ENCODE results near the gene ROBO3.

Gene ROBO3

DNA sequence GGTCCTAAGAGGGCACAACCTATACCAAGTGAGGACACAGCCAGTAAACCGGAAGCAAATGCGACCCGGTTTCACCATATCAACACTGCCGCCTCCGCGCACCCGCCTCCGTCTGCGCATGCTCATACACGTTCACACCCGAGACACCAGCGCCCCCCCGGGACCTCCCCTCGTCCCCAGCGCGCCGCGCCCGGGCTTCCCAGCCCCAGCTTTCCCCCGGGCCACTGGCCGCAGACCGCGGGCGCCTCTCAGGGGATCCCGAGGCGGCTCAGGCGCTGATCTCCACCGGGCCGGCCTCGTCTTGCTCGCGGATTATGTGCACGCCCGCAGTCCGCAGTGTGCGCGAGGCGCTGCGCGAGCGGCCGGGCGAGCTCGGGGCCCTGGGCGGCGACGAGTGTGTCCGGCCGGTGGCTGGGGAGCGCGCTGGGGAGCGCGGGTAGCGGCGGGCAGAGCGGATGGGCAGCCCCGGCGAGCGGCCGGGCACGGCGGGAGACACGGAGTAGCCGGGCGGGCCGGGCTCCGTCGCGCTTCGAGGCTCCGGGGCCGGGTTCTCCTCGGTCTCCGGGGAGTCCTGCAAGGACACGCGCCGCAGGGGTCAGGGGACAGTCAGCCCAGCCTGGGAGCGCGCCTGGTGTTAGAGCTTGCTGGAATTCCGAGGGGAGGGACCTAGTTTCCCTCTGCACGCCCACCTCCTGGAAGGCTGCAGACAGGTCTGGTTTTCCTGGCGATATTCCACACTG lies 55.8 kb downstream of the ROBO3 start:
- peak; percentile 71 for DNase-seq (ENCODE audit: low read depth)

DNA sequence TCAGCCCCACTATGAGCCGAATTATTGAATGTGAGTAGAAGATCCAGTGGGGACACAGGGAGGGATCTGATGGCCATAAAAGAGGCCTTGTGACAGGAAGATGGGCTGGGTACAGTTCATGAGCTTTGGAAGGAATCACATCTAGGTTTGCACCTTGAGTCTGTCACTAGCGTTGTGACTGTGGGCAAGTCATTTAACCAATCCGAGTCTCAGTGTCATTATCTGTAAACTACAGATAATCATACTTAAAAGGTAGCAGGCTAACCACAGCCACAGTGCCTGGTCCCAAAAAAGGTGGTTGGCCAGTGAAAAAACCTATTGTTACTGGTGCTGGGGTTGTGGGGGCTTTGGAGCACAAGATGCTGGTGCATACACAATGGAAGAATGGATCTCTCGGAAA lies 57.6 kb downstream of the ROBO3 start:
- DNase-seq (ENCODE audit: low read depth), result no peak

DNA sequence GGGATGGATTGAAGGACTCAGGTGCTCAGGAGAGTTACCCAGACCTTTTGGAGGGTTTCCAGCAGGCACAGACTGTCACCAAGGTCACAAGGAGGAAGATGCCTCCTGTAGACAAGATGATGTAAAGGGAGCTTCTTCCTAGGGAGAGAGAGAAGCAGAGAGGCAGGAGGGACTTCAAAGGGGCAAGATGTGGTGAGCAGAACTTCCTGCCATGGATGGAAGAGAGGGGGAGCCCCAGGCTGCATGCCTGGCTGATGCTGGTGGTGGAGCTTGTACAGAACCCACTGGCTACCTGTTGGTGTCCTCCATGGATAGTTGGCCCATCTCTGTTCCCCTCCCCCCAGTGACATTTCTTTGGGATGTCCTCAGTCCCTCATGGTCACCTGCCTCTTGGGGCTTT lies 58.1 kb downstream of the ROBO3 start:
- DNase-seq (ENCODE audit: low read depth), result no peak

DNA sequence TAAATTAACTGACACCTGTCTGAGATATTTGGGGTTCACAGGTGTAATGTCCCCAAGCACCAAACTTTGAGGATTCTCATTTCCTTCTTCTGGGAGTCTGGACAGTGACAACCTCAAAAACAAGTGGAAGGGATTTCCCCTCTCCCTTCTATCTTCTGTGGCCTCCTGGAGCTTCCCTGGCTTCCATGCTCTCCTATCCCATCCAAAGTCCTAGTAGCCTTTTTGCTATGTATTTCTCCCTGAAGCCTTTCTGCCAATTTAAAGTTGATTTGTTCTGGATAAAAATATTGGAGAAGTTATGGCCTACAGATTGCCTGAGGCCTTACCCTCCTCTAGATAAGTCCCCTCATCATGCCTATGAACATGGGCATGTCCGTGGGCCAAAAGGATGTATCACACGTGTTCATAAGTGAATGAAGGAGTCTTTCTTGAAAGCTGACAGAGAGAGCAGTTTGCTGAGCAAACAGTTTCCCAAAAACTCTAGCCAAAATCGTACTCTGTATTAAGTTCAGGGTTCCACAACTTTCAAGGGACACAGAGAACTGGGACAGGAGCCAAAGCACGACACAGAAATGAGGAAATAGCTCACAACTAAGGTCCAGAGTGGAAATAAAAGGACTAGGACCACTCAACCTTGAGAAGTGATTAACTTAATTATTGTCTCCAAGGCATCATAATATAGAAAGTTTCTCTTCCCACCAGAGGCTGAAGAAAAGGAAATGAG lies 63.9 kb downstream of the ROBO3 start:
- DNase-seq (ENCODE audit: low read depth), result no peak

DNA sequence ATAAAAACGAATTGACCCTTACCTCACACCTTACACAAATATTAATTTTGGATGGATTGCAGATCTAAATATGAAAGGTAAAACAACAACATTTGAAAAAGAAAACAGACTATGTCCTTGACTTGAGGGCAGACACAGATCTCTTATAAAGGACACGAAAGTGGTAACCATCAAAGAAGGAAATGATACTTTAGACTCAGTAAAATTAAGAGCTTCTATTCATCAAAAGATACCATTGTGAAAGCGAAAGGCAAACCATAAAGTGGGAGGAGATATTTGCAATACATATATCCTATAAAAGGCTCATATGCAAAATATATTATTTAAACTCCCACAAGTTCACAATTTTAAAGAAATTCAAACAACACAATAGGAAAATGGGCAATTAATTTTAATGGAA lies 65.6 kb downstream of the ROBO3 start:
- no peak for DNase-seq (ENCODE audit: low read depth)
